ENCODE data around the gene BCL2L1.
A peak's percentile ranks its signal among the peaks of the same experiment; 100 is the strongest.

Gene BCL2L1

GRCh38 chr20:31723319-31724078 is 831 bp upstream of the BCL2L1 start:
- peak; percentile 98 for DNase-seq (ENCODE audit: low read depth in 2 of 2)

- DNase-seq (ENCODE audit: low read depth in 2 of 2): no peak
Observed at GRCh38 chr20:31723069-31723318, 326 bp upstream of the BCL2L1 start.

- no peak for DNase-seq (ENCODE audit: low read depth in 2 of 2)
Observed at GRCh38 chr20:31721408-31722256, 1.0 kb downstream of the BCL2L1 start.

- DNase-seq (ENCODE audit: low read depth in 2 of 2): no peak
Observed at GRCh38 chr20:31720486-31721407, 1.9 kb downstream of the BCL2L1 start.

- DNase-seq (ENCODE audit: low read depth in 2 of 2): no peak
Observed at GRCh38 chr20:31719644-31720485, 2.8 kb downstream of the BCL2L1 start.

GRCh38 chr20:31718952-31719643 is 3.6 kb downstream of the BCL2L1 start:
- no peak for DNase-seq (ENCODE audit: low read depth in 2 of 2)

GRCh38 chr20:31717478-31718201 is 5.0 kb downstream of the BCL2L1 start:
- DNase-seq (ENCODE audit: low read depth in 2 of 2): no peak

GRCh38 chr20:31716818-31717477 is 5.7 kb downstream of the BCL2L1 start:
- DNase-seq (ENCODE audit: low read depth in 2 of 2): no peak

GRCh38 chr20:31716351-31716750 is 6.3 kb downstream of the BCL2L1 start:
- DNase-seq (ENCODE audit: low read depth in 2 of 2): no peak

GRCh38 chr20:31715766-31716165 is 6.9 kb downstream of the BCL2L1 start:
- no peak for DNase-seq (ENCODE audit: low read depth in 2 of 2)

GRCh38 chr20:31713312-31714273 is 9.1 kb downstream of the BCL2L1 start:
- DNase-seq (ENCODE audit: low read depth in 2 of 2): no peak

GRCh38 chr20:31712564-31713311 is 9.9 kb downstream of the BCL2L1 start:
- no peak for DNase-seq (ENCODE audit: low read depth in 2 of 2)

GRCh38 chr20:31712112-31712553 is 10.5 kb downstream of the BCL2L1 start:
- no peak for DNase-seq (ENCODE audit: low read depth in 2 of 2)

GRCh38 chr20:31711179-31712111 is 11.2 kb downstream of the BCL2L1 start:
- DNase-seq (ENCODE audit: low read depth in 2 of 2): no peak

GRCh38 chr20:31710423-31711108 is 12.1 kb downstream of the BCL2L1 start:
- no peak for DNase-seq (ENCODE audit: low read depth in 2 of 2)

GRCh38 chr20:31709939-31710338 is 12.7 kb downstream of the BCL2L1 start:
- no peak for DNase-seq (ENCODE audit: low read depth in 2 of 2)

All from stimulated activated CD4-positive, alpha-beta T cell treated with anti-CD3 and anti-CD28 coated beads, Interleukin-15, amount 100 ng/mL, for 48 hours (primary cell).